GM18951 (cell line): ENCODE measurements around the gene BABAM1.

Source experiments
- POLR2A ChIP-seq: IDR thresholded peaks from 4 replicates; pipeline ENCODE4 v1.6.1; 2011; ENCODE audit warnings: mild to moderate bottlenecking; ENCODE audit not compliant: insufficient read length, insufficient read depth; ENCODE audit errors: extremely low read depth
- in situ Hi-C: fragments of 300-500 bp; cut with MboI; formaldehyde crosslinking; loops from one replicate; pipeline ENCODE4 v1.12.0; 2022; ENCODE audit warnings: low sequenced_read_pairs, mixed read lengths, inconsistent platforms; ENCODE audit not compliant: unreplicated experiment

Gene BABAM1

GRCh38 chr19:17266975-17267788, at the start of gene BABAM1:
BABAM1 (plus strand) TSS chr19:17267443; CDS start chr19:17268807, 1,364 bp downstream.
- in situ Hi-C loops = no loop called here
- TF ChIP-seq POLR2A = peak; percentile 76

- TF ChIP-seq POLR2A = no peak
- in situ Hi-C loops = no loop called here
Observed at GRCh38 chr19:17219286-17219685, 48.0 kb upstream of the BABAM1 start.

GRCh38 chr19:17220207-17220758, 47.0 kb upstream of the BABAM1 start:
- in situ Hi-C loops = no loop called here
- no peak for TF ChIP-seq POLR2A

- in situ Hi-C loops = no loop called here
Observed at GRCh38 chr19:17225053-17225452, 42.2 kb upstream of the BABAM1 start.

GRCh38 chr19:17226002-17226933, 41.0 kb upstream of the BABAM1 start, which contains the start of gene OCEL1:
OCEL1 (plus strand) TSS chr19:17226226; CDS start chr19:17226248, 22 bp downstream.
- in situ Hi-C loops = no loop called here
- TF ChIP-seq POLR2A = peak; percentile 94

More at GRCh38 chr19:17225053-17225452, 42.2 kb upstream of the BABAM1 start:
- no peak for TF ChIP-seq POLR2A

GRCh38 chr19:17227798-17228367, 39.4 kb upstream of the BABAM1 start:
- in situ Hi-C loops = no loop called here
- TF ChIP-seq POLR2A = no peak

GRCh38 chr19:17229890-17230289, 37.4 kb upstream of the BABAM1 start:
- no peak for TF ChIP-seq POLR2A
- in situ Hi-C loops = no loop called here

- in situ Hi-C loops = no loop called here
Observed at GRCh38 chr19:17232258-17232657, 35.0 kb upstream of the BABAM1 start.

GRCh38 chr19:17234911-17235299, 32.3 kb upstream of the BABAM1 start:
- in situ Hi-C loops = no loop called here

More at GRCh38 chr19:17232258-17232657, 35.0 kb upstream of the BABAM1 start:
- TF ChIP-seq POLR2A = no peak

GRCh38 chr19:17235300-17235970, 31.8 kb upstream of the BABAM1 start:
- in situ Hi-C loops = no loop called here
- TF ChIP-seq POLR2A = no peak

More at GRCh38 chr19:17234911-17235299, 32.3 kb upstream of the BABAM1 start:
- peak; percentile 29 for TF ChIP-seq POLR2A

- peak; percentile 44 for TF ChIP-seq POLR2A
- in situ Hi-C loops = no loop called here
Observed at GRCh38 chr19:17235971-17236777, 31.1 kb upstream of the BABAM1 start.
